ENCODE results near the gene ANKRD66.

ANKRD66 gene

GRCh38 chr6:46749731-46750130, 3.0 kb downstream of the ANKRD66 start:
- TF ChIP-seq GLIS3 (CRISPR knock-in tag; IDR thresholded peaks at IDR 0.05) (no peak), PPARA (CRISPR knock-in tag; IDR thresholded peaks at IDR 0.05; ENCODE audit: borderline replicate concordance) (no peak), TSHZ2 (CRISPR knock-in tag; IDR thresholded peaks at IDR 0.05) (no peak), TOX (CRISPR knock-in tag; IDR thresholded peaks at IDR 0.05; ENCODE audit: borderline replicate concordance) (no peak)
- ATAC-seq = no peak

GRCh38 chr6:46751658-46752057, 4.9 kb downstream of the ANKRD66 start:
- no peak for ATAC-seq

GRCh38 chr6:46755865-46756264, 9.1 kb downstream of the ANKRD66 start:
- ATAC-seq = no peak
- no peak for TF ChIP-seq ARNTL (CRISPR knock-in tag; IDR thresholded peaks at IDR 0.05; ENCODE audit: borderline replicate concordance, low read depth)
- no peak for TF ChIP-seq ZFP3 (CRISPR knock-in tag; IDR thresholded peaks at IDR 0.05)
- no peak for TF ChIP-seq ZC3H10 (CRISPR knock-in tag; IDR thresholded peaks at IDR 0.05)
- no peak for TF ChIP-seq ESRRG (CRISPR knock-in tag; IDR thresholded peaks at IDR 0.05)
- TF ChIP-seq PATZ1 (CRISPR knock-in tag; IDR thresholded peaks at IDR 0.05; ENCODE audit: borderline replicate concordance) = no peak
- no peak for TF ChIP-seq ZNF70 (CRISPR knock-in tag; IDR thresholded peaks at IDR 0.05)
- TF ChIP-seq PPARA (CRISPR knock-in tag; IDR thresholded peaks at IDR 0.05; ENCODE audit: borderline replicate concordance) = no peak
- TF ChIP-seq TOX (CRISPR knock-in tag; IDR thresholded peaks at IDR 0.05; ENCODE audit: borderline replicate concordance) = no peak
- no peak for TF ChIP-seq TSHZ2 (CRISPR knock-in tag; IDR thresholded peaks at IDR 0.05)

More at GRCh38 chr6:46751658-46752057, 4.9 kb downstream of the ANKRD66 start:
- TF ChIP-seq BACH2 (CRISPR knock-in tag; IDR thresholded peaks at IDR 0.05; ENCODE audit: borderline replicate concordance) (no peak), SNAI2 (CRISPR knock-in tag; IDR thresholded peaks at IDR 0.05) (no peak), ESRRG (CRISPR knock-in tag; IDR thresholded peaks at IDR 0.05) (no peak), PATZ1 (CRISPR knock-in tag; IDR thresholded peaks at IDR 0.05; ENCODE audit: borderline replicate concordance) (no peak), ZFP30 (CRISPR knock-in tag; IDR thresholded peaks at IDR 0.05) (no peak), OSR1 (CRISPR knock-in tag; IDR thresholded peaks at IDR 0.05) (no peak), CSDC2 (CRISPR knock-in tag; IDR thresholded peaks at IDR 0.05) (no peak), TOX (CRISPR knock-in tag; IDR thresholded peaks at IDR 0.05; ENCODE audit: borderline replicate concordance) (no peak), TSHZ2 (CRISPR knock-in tag; IDR thresholded peaks at IDR 0.05) (no peak), PPARA (CRISPR knock-in tag; IDR thresholded peaks at IDR 0.05; ENCODE audit: borderline replicate concordance) (no peak), ZC3H10 (CRISPR knock-in tag; IDR thresholded peaks at IDR 0.05) (no peak), GLIS3 (CRISPR knock-in tag; IDR thresholded peaks at IDR 0.05) (no peak), RARB (CRISPR knock-in tag; IDR thresholded peaks at IDR 0.05) (no peak), ZFP3 (CRISPR knock-in tag; IDR thresholded peaks at IDR 0.05) (no peak), ARNTL (CRISPR knock-in tag; IDR thresholded peaks at IDR 0.05; ENCODE audit: borderline replicate concordance, low read depth) (no peak), POU6F1 (CRISPR knock-in tag; IDR thresholded peaks at IDR 0.05; ENCODE audit: borderline replicate concordance, low read depth) (no peak)
